SIG-M5 (cell line): Measurements from ENCODE around the gene ZNF860.
"Not testable (repeated sequence)": the region's sequence is repeated elsewhere in the genome, so short reads cannot be mapped to it uniquely, and the experiment has no call there.

ENCODE experiments used
- DNase-seq: peaks from one replicate; lab custom pipeline; 2025; lab: John Stamatoyannopoulos, UW

The ZNF860 gene

DNA sequence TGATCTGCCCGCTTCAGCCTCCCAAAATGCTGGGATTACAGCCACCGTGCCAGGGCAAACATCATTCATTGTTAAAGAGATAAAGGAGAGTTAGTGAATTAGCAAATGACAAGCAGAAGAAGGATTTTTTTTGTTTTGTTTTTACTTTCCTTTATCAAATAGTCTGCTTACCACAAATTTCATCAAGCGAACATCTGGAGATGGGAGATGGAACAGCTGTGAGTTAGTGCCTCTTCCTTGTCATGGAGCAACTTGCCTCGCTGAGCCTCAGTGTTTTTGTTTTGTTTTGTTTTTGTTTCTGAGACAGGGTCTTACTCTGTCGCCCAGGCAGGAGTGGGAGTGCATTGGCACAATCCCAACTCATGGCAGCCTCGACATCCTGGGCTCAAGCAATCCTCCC is 15.9 kb downstream of the ZNF860 start:
- no peak for DNase-seq

DNA sequence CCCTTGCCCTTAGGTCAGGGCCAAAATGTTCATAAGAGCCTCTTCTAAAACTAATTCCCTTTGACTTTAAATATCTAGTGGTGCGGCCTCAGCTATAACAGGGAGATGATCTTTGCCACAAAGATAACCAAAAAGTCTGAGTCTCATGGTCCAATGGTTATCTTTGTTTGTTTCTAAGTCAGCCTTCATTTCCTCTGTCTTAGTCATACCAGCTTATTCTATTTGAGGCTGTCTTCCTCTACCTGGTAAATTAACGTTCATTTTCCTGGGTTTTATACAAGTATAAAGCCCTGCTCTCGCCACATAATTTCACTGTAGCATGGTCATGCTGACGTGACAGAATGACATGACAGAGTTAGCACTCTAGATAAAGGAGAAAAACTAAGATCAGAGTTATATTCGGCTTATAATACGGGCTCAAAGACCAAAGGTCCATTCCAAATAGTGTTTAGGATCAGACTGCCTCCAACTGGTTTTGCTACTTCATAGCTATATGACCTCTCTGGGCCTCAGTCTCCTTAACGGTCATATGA is 18.4 kb downstream of the ZNF860 start:
- DNase-seq: no peak

DNA sequence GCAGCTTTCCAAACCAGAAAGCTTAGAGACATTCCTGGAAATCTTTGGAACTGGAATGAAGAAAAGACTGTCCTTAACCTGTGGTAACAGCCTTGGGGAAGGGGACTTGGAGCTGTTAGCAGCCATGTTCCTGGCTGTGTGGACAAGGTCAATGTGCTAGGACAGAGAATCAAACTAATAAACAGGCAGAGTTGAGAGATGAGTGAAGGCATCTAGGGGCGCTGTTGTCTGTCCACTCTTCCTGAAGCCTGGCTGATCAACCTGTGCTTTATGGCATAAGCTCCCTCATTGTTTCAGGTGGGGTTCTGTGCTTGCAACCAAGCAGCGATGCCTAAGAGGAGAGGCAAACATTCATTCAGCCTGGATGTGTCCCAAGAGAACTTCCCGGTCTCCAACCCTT is 19.3 kb downstream of the ZNF860 start:
- no peak for DNase-seq

- DNase-seq: no peak
Observed at GRCh38 chr3:32002561-32003368, 21.2 kb downstream of the ZNF860 start.

DNA sequence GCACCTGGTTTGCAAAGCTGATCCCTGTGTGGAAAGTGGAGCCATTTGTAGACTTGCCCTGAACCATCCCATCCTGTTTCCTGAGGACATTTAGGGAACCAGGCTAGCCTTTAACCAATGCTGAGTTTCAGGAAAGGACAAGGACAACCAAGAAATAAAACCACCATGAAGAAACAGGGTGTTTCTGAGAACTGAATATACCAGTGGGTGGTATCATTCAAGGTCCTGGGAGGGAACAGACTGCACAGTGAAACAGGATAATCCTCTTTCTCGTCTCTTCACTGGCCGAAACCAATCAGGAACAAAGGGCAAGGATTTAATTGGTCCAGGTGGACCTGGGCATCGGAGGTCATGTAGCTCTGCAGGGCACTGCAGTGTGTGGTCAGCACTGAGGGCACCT is 21.8 kb downstream of the ZNF860 start:
- no peak for DNase-seq

GRCh38 chr3:32004113-32004765 is 22.7 kb downstream of the ZNF860 start:
- DNase-seq: no peak

GRCh38 chr3:32009101-32009500 is 27.6 kb downstream of the ZNF860 start:
- no peak for DNase-seq

DNA sequence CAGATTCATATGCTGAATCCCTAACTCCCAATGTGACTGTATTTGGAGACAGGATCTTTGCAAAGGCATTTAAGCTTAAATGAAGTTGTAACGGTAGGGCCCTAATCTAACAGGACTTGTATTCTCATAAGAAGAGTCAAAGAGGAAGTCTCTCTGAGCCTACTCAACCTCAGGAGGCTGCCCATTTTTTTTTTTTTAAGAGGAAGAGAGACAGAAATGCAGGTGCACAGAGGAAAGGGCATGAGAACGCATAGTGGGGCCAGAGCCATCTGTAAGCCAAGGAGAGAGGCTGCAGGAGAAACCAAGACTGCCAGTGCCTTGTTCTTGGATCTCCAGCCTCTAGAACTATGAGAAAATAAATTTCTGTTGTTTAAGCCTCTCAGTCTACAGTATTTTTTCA is 28.4 kb downstream of the ZNF860 start:
- no peak for DNase-seq

DNA sequence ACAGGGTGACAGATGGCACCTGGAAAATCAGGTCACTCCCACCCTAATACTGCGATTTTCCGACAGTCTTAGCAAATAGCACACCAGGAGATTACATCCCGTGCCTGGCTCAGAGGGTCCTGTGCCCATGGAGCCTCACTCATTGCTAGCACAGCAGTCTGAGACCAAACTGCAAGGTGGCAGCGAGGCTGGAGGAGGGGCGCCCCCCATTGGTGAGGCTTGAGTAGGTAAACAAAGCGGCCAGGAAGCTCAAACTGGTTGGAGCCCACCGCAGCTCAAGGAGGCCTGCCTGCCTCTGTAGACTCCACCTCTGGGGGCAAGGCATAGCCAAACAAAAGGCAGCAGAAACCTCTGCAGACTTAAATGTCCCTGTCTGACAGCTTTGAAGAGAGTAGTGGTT is 29.1 kb downstream of the ZNF860 start:
- DNase-seq: not testable (repeated sequence)

- not testable (repeated sequence) for DNase-seq
Observed at GRCh38 chr3:32015638-32016037, 34.1 kb downstream of the ZNF860 start.

- no peak for DNase-seq
Observed at GRCh38 chr3:32017286-32017685, 35.7 kb downstream of the ZNF860 start.

DNA sequence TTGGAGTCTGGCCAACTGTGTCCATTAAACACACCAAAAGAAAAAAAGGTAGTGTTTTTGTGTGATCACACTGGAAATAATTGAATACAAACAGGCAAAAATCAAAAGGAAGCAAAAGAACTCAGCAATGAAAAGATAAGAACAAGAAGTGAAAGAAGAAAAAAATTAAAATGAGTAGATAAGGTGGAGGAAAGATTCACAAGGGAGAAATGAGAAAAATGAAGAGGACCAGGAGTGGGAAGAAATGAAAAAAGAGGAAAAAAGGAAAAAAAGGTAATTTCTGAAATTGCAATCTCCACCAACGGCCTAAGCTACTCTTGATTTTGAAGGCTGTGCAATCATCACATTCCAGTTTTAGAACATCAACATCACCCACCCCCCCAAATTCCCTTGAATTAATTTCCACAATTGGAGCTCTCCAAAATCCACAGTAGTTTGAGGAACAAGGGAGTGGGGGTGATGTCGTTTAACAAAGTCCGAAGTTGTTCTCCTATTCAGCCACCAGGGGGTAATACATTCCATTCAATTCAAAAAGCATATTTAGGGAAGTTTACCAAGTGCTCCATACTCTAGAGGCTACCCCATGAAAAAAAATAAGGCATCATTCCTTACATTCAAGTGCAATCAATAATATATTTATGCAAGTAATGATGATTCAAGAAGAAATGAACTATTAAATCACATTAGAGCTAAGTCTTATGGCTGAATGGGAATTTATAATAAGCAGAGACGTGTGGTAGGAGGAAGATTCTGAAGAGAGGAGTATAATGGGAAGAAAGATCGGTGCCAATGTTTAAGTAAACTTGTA is 37.4 kb downstream of the ZNF860 start:
- no peak for DNase-seq

GRCh38 chr3:32021155-32021554 is 39.6 kb downstream of the ZNF860 start:
- no peak for DNase-seq

DNA sequence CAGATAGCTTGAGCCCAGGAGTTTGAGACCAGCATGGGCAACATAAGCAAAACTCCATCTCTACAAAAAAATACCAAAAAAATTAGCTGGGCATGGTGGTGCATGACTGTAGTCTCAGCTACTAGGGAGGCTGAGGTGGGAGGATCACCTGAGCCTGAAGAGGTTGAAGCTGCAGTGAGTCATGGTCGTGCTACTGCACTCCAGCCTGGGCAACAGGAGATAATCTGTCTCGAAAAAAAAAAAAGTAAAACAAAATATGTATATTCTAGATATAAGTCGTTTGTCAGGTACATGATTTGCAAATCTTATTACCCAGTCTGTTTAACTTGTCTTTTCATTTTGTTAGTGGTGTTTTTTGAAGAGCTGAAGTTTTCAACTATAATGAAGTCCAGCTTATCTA is 40.2 kb downstream of the ZNF860 start:
- no peak for DNase-seq

DNA sequence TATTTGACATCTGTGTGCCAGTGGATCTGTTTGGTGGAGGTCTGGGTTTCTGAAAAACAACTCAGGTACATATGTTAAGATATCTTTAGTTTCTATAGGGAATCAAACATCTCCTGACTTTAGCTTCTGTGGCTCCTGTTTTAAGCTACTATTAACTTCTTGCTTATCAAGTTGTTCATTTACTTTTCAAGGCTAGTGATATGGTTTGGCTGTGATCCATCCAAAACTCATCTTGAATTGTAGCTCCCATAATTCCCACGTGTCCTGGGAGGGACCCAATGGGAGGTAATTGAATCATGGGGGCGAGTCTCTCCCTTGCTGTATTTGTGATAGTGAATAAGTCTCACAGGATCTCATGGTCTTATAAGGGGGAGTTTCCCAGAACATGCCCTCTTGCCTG is 41.4 kb downstream of the ZNF860 start:
- DNase-seq: no peak

DNA sequence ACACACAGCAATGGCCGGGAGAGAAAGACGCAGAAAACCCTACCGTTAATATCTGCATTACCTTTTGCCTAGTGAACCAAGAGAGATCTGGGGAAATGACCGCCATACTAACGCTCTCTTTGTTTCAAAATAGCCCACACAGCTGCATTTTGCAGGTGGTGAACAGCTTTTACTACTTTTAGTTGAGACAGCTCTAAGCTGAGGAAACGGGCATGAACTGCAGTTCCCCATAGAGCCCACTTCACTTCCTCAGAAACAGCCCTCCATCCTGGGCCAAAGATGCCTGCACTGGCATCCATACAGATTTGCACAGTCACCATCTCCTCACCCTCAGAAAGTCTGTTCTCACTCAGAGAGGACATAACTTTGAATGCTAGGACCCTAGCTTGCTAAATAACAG is 45.0 kb downstream of the ZNF860 start:
- no peak for DNase-seq

DNA sequence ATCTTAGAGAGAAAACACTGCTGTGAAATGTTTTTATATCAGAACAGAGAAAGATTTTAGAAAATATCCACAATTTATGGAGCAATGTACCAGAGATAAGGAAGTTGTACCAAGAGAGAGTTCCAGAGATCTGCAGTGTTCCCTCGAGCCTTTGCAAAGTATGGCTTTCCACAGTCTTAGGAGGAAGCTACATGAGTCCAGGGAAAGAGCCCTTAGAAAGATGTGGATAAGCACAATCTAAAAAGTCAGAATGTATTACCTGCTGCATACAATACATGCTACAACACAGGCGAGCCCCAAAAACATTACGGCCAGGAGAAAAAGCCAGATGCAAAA is 56.4 kb downstream of the ZNF860 start:
- DNase-seq: no peak

DNA sequence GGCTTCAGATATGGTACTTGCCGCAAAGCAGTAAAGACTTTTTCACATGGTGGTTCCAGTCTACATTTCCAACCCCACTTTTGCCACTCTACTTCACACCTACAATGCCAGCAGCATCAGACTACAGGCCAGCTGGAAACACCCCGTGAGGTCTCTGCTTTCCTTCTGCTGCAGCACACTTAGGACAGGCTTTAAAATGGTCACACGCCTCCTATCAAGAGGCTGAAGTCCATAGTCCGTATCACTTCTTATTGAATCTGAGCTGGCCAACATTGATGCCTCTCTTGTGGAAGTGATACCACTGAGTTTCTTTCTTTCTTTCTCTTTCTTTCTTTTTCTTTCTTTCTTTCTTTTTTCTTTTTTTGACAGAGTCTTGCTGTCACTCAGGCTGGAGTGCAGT is 59.8 kb downstream of the ZNF860 start:
- DNase-seq: no peak
